Heart left ventricle (tissue), 16 donors: ENCODE measurements around the gene KRR1. TPM values are rescaled to one million over a fixed set of nuclear protein-coding genes. Genes with fewer than 3 reads are reported as not detected.

Source experiments
- ATAC-seq, 4 donors: fragments of 200-7000 bp; cut with Tn5 transposase; one replicate each; pipeline ENCODE4 v1.9.1; 2020 to 2022; ENCODE audit warnings: moderate library complexity in 4 of 4, mild to moderate bottlenecking in 3 of 4, moderate number of reproducible peaks in 1 of 4
- DNase-seq, 5 donors: peaks; one replicate each; pipeline ENCODE4 v3.0.0-alpha.2; 2020
- H3K27ac ChIP-seq, 12 donors: fragments of 200-600 bp; sonication (generic) in 4 of 12; one replicate each; pipeline versions ENCODE4 v1.5.0 to v1.8.0; 2016 to 2022; ENCODE audit warnings: mild to moderate bottlenecking in 2 of 12
- H3K27me3 ChIP-seq, 9 donors: fragments of 200-600 bp; sonication (generic) in 2 of 9; one replicate each; pipeline versions ENCODE4 v1.5.1 to v1.8.0; 2016 to 2022; ENCODE audit warnings: mild to moderate bottlenecking in 3 of 9
- H3K36me3 ChIP-seq, 9 donors: fragments of 200-600 bp; sonication (generic) in 2 of 9; one replicate each; pipeline versions ENCODE4 v1.5.0 to v1.8.0; 2018 to 2022; ENCODE audit warnings: mild to moderate bottlenecking in 2 of 9
- H3K4me1 ChIP-seq, 12 donors: fragments of 200-600 bp; sonication (generic) in 4 of 12; one replicate each; pipeline versions ENCODE4 v1.5.0 to v1.8.0; 2016 to 2022; ENCODE audit warnings: mild to moderate bottlenecking in 3 of 12
- H3K4me3 ChIP-seq, 12 donors: fragments of 200-600 bp; sonication (generic) in 4 of 12; one replicate each; pipeline versions ENCODE4 v1.5.0 to v1.8.0; 2017 to 2022; ENCODE audit warnings: mild to moderate bottlenecking in 9 of 12, moderate library complexity in 4 of 12
- H3K9me3 ChIP-seq, 12 donors: fragments of 200-600 bp; sonication (generic) in 4 of 12; one replicate each; pipeline versions ENCODE4 v1.5.0 to v1.8.0; 2016 to 2022; ENCODE audit warnings: mild to moderate bottlenecking in 1 of 12
- POLR2A ChIP-seq, 2 donors: fragments of 450-650 bp; IDR thresholded peaks; one replicate each; pipeline ENCODE4 v1.6.1; 2017; ENCODE audit warnings: antibody characterized with exemption in 2 of 2, mild to moderate bottlenecking in 2 of 2, moderate library complexity in 2 of 2
- WGBS, 4 donors: extraction: QIAGEN DNeasy Blood & Tissue Kit in 2 of 4; methylation state at CpG; one replicate each; pipeline versions ENCODE4 v1.1.5 to v1.1.7; 2013 to 2018; 5-methylcytosine and 5-hydroxymethylcytosine counted together
- intact Hi-C, 10 donors: fragments of 100-400 bp; cut with DNase I; formaldehyde crosslinking; loops; one replicate each; pipeline versions ENCODE4 v1.11.1 to v1.14.2; 2022
- polyA plus RNA-seq, 2 donors: library from polyadenylated mRNA; stranded (reverse); fragments of 200-250 nt; gene quantifications; one replicate each; pipeline ENCODE4 v1.2.3, GENCODE V29; 2013
- total RNA-seq, 9 donors: library from RNA; depleted of rRNA in 2 of 9; stranded (reverse); fragments of >200 nt in 2 of 9; fragmentation: NEBNext Ultra II Directional in 3 of 9; extraction: Animal tissue kit (Norgen Biotek cat#: 25700) in 3 of 9; gene quantifications; one replicate each; pipeline versions ENCODE4 v1.1.0 to v1.2.4, GENCODE V29; 2016 to 2023
- TF ChIP-seq, protein P1 (sequence below), 12 donors: fragments of 200-600 bp; sonication (generic) in 4 of 12; IDR thresholded peaks; one replicate each; pipeline versions ENCODE4 v1.5.0 to v1.8.0; 2018 to 2022; ENCODE audit warnings: antibody characterized with exemption in 12 of 12, mild to moderate bottlenecking in 5 of 12
- donor health status: ischemic (EF 13 %, LVEDD 7.1; RV severe dilation, severe dysfunction).
- donor health status: healthy with polysubstance abuse.
- donor health status: DM: no; HTN: yes; CAD: no.
- donor health status: DM: no; HTN: no; CAD: no.
- donor health status: ischemic (EF 25% LVEDD 6.9; RV normal size, moderate dysfunction).
- donor health status: ischemic (EF 25% LVEDD 5.7; RV mildly dilated, moderate dysfunction).
- donor health status: healthy.
- donor health status: DM: yes; HTN: yes; CAD: no.
- donor health status: ischemic (EF 35%, LVEDD 5.7; RV mildly dilated, moderate dysfunction).
- donor health status: nonischemic (EF 11% LVEDD 7.7; RV severe dilation, severe dysfunction).
- donor health status: DM: yes; HTN: yes; CAD: no.
- donor health status: PGD.
- donor health status: ischemic (EF 29% LVEDD 5.4; RV normal size, mild dysfunction).
- donor health status: nonischemic (EF 23%, LVEDD 6.1; RV moderate dilation, normal function).

Gene KRR1
- total and polyA plus RNA-seq, 11 donors = 9.3 to 42.6 (median 30.5) TPM

DNA sequence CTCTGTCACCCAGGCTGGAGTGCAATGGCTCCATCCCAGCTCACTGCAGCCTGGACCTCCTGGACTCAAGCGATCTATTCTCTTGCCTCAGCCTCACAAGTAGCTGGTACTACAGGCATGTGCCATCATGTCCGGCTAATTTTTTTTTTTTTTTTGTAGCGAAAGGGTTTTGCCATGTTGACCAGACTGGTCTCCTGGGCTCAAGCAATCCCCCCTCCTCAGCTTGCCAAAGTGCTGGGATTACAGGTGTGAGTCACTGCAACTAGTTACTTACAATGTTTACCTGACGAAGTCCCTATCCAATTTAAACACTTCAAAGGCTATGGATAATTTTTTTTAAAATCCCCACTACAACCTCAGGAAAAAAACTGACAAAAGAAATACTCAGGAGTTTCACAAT, 1.8 kb downstream of the KRR1 start:
- Histone ChIP-seq H3K27ac (no peak overlapping the region), H3K9me3 (no peaks in the 10 kb centered on the region), H3K27me3 (no peaks in the 10 kb centered on the region), H3K36me3 (peaks cover 0 to 37% (median 32%) of the 10 kb centered on the region in 9 donors), H3K4me3 (no peak overlapping the region), H3K4me1 (peaks cover 0 to 40% (median 14%) of the 10 kb centered on the region in 12 donors)
- ATAC-seq = no peak
- no peak for DNase-seq
- WGBS, 4 donors = 74 to 85% (median 82%) methylated on average over 4 of the region's 4 CpGs
- intact Hi-C loops = loop anchor here (2.0 to 10.0 kb wide), 8 partner anchors 115 to 838 kb away; partner anchors contain the start of genes CAPS2 (in 6 of the 10), GLIPR1L1 (in 6 of the 10), GLIPR1L2 (in 4 of the 10) and BBS10 (in 3 of the 10)
- no peak for TF ChIP-seq POLR2A (IDR thresholded peaks at IDR 0.05)
- TF ChIP-seq, protein P1, sequence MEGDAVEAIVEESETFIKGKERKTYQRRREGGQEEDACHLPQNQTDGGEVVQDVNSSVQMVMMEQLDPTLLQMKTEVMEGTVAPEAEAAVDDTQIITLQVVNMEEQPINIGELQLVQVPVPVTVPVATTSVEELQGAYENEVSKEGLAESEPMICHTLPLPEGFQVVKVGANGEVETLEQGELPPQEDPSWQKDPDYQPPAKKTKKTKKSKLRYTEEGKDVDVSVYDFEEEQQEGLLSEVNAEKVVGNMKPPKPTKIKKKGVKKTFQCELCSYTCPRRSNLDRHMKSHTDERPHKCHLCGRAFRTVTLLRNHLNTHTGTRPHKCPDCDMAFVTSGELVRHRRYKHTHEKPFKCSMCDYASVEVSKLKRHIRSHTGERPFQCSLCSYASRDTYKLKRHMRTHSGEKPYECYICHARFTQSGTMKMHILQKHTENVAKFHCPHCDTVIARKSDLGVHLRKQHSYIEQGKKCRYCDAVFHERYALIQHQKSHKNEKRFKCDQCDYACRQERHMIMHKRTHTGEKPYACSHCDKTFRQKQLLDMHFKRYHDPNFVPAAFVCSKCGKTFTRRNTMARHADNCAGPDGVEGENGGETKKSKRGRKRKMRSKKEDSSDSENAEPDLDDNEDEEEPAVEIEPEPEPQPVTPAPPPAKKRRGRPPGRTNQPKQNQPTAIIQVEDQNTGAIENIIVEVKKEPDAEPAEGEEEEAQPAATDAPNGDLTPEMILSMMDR (IDR thresholded peaks at IDR 0.05) = no peak

DNA sequence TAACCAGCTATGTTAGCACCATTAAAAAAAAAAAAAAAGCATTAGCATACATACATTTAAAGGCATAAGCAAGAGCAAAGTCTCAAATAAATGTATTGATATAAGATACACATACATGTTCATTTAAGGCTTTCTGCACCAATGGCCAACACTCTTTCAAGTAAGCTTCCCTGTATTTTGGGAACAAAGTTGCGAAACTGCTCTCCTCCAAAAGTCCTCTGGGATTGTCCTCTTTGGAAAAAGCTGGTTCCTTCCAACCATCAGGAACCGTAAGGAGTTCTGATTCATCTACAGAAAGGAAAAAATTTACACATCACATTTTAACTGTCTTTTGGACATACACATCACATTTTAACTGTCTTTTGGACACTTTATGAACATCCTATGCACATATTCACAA, 3.2 kb downstream of the KRR1 start:
- intact Hi-C loops = loop anchor here in 7 of 10 donors (5.0 to 10.0 kb wide), 3 partner anchors 113 to 176 kb away; partner anchors contain the start of genes CAPS2 (in 6 of the 7), GLIPR1L1 (in 6 of the 7) and GLIPR1L2 (in 2 of the 7)
- Histone ChIP-seq H3K27me3 (no peaks in the 10 kb centered on the region), H3K27ac (no peak overlapping the region), H3K4me3 (no peak overlapping the region), H3K36me3 (peaks cover 0 to 52% (median 46%) of the 10 kb centered on the region in 9 donors), H3K9me3 (no peaks in the 10 kb centered on the region), H3K4me1 (peaks cover 0 to 40% (median 14%) of the 10 kb centered on the region in 12 donors)
- ATAC-seq (no peak), DNase-seq (no peak)
- TF ChIP-seq, protein P1 (IDR thresholded peaks at IDR 0.05) = no peak
- TF ChIP-seq POLR2A (IDR thresholded peaks at IDR 0.05) = no peak
- 58 to 73% (median 65%) methylated on average over 2 of the region's 2 CpGs for WGBS, 4 donors

DNA sequence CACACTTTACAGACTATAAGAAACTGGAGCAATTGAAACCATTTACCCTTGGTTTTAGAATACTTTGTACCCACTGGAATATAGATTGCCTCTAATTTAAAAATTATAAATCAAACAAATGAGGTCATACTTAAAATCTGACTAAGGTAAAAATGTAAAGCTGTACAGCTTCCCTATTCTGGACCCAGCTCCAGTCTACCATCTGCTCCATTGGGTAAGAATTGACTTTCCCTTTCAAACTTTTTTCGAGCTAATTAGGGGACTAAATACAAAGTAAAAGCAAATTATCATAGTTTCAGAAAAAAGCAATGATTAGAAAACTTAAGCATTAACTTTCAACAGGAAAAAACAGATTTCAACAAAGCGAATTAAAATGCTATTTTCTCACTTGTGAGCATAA, 4.3 kb downstream of the KRR1 start:
- Histone ChIP-seq H3K4me3 (no peak overlapping the region), H3K36me3 (peaks cover 0 to 63% (median 57%) of the 10 kb centered on the region in 9 donors), H3K27ac (no peak overlapping the region), H3K9me3 (no peaks in the 10 kb centered on the region), H3K4me1 (peaks cover 0 to 38% (median 14%) of the 10 kb centered on the region in 12 donors), H3K27me3 (no peaks in the 10 kb centered on the region)
- DNase-seq (no peak), ATAC-seq (no peak)
- intact Hi-C loops = loop anchor here in 7 of 10 donors (5.0 to 10.0 kb wide), 3 partner anchors 112 to 175 kb away; partner anchors contain the start of genes CAPS2 (in 6 of the 7), GLIPR1L1 (in 6 of the 7) and GLIPR1L2 (in 2 of the 7)
- TF ChIP-seq, protein P1 (IDR thresholded peaks at IDR 0.05) = no peak
- TF ChIP-seq POLR2A (IDR thresholded peaks at IDR 0.05) = no peak
- WGBS, 4 donors = 83 to 91% (median 86%) methylated on average over 2 of the region's 2 CpGs

DNA sequence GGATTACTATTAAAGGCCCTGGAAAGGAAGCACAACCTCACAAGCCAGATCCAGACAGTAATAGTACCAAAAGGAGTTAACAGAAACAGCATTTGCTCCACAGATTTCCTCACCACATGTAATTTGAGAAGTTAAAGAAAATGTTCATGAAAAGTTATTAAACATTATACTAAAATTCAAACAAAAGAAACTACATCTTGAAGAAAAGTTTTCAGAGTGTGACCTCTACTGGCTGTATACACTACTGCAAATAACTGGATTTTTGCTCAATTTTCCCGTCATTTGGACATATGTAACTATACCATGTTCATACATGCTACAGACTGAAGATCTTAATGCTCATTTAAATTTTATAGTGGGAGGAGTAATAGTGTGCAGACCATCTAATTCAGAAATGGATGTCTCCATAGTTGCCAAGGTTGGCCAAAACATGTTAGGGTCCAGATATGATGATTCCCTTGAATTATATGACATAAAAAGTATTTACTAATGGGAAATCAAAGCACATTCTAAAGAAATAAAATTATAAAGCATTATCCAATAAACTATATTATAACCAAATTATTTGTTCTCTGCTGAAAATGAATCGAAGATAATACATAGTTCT, 5.6 kb downstream of the KRR1 start:
- TF ChIP-seq, protein P1 (IDR thresholded peaks at IDR 0.05) = peak; percentile 21 to 66 (median 49)
- no peak for TF ChIP-seq POLR2A (IDR thresholded peaks at IDR 0.05)
- 59 to 72% (median 64%) methylated on average over 2 of the region's 2 CpGs for WGBS, 4 donors
- peaks cover 0 to 33% (median 12%) of the 10 kb centered on the region in 12 donors for H3K4me1 ChIP-seq
- no peak overlapping the region for H3K27ac ChIP-seq
- ATAC-seq (no peak), DNase-seq (no peak)
- intact Hi-C loops = loop anchor here in 8 of 10 donors (2.0 to 10.0 kb wide), 4 partner anchors 111 to 174 kb away; partner anchors contain the start of genes CAPS2 (in 6 of the 8), GLIPR1L1 (in 6 of the 8) and GLIPR1L2 (in 2 of the 8)
- no peaks in the 10 kb centered on the region for H3K27me3 ChIP-seq
- H3K4me3 ChIP-seq = no peak overlapping the region
- H3K9me3 ChIP-seq = no peaks in the 10 kb centered on the region
- peaks cover 0 to 76% (median 70%) of the 10 kb centered on the region in 9 donors for H3K36me3 ChIP-seq
